ENCODE results near the gene TENM3. TPM values are rescaled to one million over a fixed set of nuclear protein-coding genes. Genes with fewer than 3 reads are reported as not detected.

Gene TENM3
- total RNA-seq, 4 donors from 2014 or later: 0.64 to 5.5 (median 2.1) TPM

GRCh38 chr4:182252220-182252619, 9.0 kb downstream of the TENM3 start:
- DNase-seq: no peak
- H3K4me1 ChIP-seq: no peaks in the 10 kb centered on the region
- no peaks in the 10 kb centered on the region for H3K9me3 ChIP-seq
- no peak for TF ChIP-seq CTCF (IDR thresholded peaks at IDR 0.05)
- TF ChIP-seq POLR2A (IDR thresholded peaks at IDR 0.05): no peak
- H3K27ac ChIP-seq: no peak overlapping the region
- intact Hi-C loops (cut with DNase I): no loop called here
- no peaks in the 10 kb centered on the region for H3K36me3 ChIP-seq
- 68 to 71% methylated on average over 4 of the region's 4 CpGs for WGBS, 2 donors
- no peak overlapping the region for H3K4me3 ChIP-seq
- H3K27me3 ChIP-seq: no peaks in the 10 kb centered on the region

GRCh38 chr4:182254026-182254780, 11.0 kb downstream of the TENM3 start:
- no peaks in the 10 kb centered on the region for H3K4me1 ChIP-seq
- H3K9me3 ChIP-seq: no peaks in the 10 kb centered on the region
- H3K4me3 ChIP-seq: no peak overlapping the region
- H3K27me3 ChIP-seq: no peaks in the 10 kb centered on the region
- TF ChIP-seq POLR2A (IDR thresholded peaks at IDR 0.05) (no peak), CTCF (IDR thresholded peaks at IDR 0.05) (no peak)
- intact Hi-C loops (cut with DNase I): no loop called here
- H3K36me3 ChIP-seq: no peaks in the 10 kb centered on the region
- 76 to 80% methylated on average over 10 of the region's 10 CpGs for WGBS, 2 donors
- DNase-seq: no peak
- no peak overlapping the region for H3K27ac ChIP-seq

DNA sequence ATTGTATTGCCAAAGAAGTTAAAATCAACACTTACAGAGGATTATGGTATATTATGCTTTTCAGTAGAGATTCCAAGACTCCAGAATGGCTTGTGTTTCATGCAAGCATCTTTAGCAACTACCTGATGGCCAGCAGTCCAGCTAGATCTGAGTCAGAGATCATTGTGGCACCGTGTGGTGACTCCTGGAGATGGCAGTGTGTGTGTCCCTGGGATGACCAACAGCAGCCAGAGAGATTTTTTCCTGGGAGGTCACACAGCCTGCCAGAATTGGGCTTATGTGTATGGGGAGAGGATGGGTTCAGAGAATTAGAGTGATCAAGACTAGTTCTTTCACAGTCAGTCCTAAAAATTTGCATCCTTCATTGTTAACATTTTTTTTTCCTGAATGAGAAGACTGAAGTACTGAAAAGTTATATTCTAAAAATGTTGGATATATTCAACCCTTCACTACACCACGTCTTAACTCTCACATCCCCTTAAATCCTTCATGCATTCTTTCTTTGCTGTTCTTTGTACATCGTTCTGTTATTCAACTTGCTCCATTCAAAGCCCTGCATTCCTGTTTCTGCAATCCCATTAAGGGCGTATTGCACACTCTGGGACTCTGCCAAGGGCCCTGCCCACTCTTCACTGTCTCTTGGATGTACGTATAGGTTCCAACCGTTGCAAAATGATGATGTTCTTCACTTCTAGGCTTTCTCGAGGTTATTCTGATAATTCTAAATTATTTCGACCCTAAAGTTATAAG, 12.4 kb downstream of the TENM3 start:
- intact Hi-C loops (cut with DNase I): no loop called here
- no peak for DNase-seq
- H3K36me3 ChIP-seq: no peaks in the 10 kb centered on the region
- TF ChIP-seq CTCF (IDR thresholded peaks at IDR 0.05) (no peak), POLR2A (IDR thresholded peaks at IDR 0.05) (no peak)
- H3K9me3 ChIP-seq: no peaks in the 10 kb centered on the region
- H3K4me3 ChIP-seq: no peak overlapping the region
- no peaks in the 10 kb centered on the region for H3K27me3 ChIP-seq
- H3K4me1 ChIP-seq: no peaks in the 10 kb centered on the region
- WGBS, 2 donors: 57 to 69% methylated on average over 8 of the region's 8 CpGs
- no peak overlapping the region for H3K27ac ChIP-seq

DNA sequence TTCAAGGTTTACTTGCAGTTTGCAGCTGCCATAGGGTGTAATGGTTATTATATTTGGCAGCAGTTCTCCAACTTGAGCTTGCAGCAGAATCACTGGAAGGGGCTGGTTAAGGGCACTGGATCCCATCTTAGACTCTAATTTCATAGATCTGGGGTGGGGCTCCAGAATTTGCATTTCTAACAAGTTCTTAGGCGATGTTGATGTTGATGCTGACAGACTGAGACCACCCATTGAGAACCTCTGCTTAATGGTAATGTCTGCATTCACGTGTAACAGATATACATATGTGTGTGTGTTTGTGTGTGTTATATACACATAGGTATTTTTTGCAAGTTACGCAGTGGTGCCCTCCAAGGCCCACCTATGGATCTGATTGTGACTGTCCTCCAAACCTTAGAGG, 13.8 kb downstream of the TENM3 start:
- Histone ChIP-seq H3K27ac (no peak overlapping the region), H3K4me3 (no peak overlapping the region), H3K36me3 (no peaks in the 10 kb centered on the region), H3K9me3 (no peaks in the 10 kb centered on the region), H3K4me1 (no peaks in the 10 kb centered on the region), H3K27me3 (no peaks in the 10 kb centered on the region)
- intact Hi-C loops (cut with DNase I): no loop called here
- DNase-seq: no peak
- no peak for TF ChIP-seq POLR2A (IDR thresholded peaks at IDR 0.05)
- no peak for TF ChIP-seq CTCF (IDR thresholded peaks at IDR 0.05)
- 74 to 82% methylated on average over 3 of the region's 3 CpGs for WGBS, 2 donors

- WGBS, 2 donors: 66% methylated on average over 3 of the region's 3 CpGs
- H3K9me3 ChIP-seq: no peaks in the 10 kb centered on the region
- H3K4me1 ChIP-seq: no peaks in the 10 kb centered on the region
- H3K27ac ChIP-seq: no peak overlapping the region
- H3K36me3 ChIP-seq: no peaks in the 10 kb centered on the region
- intact Hi-C loops (cut with DNase I): no loop called here
- no peaks in the 10 kb centered on the region for H3K27me3 ChIP-seq
- TF ChIP-seq CTCF (IDR thresholded peaks at IDR 0.05) (no peak), POLR2A (IDR thresholded peaks at IDR 0.05) (no peak)
- H3K4me3 ChIP-seq: no peak overlapping the region
- DNase-seq: no peak
Observed at GRCh38 chr4:182257503-182257902, 14.3 kb downstream of the TENM3 start.

Data from esophagus squamous epithelium (tissue), 5 donors.